NT2/D1 (cell line): ENCODE measurements around the gene GSTM3.

Experiments used
- SUZ12 ChIP-seq: IDR thresholded peaks from 2 replicates; pipeline ENCODE4 v1.6.1; 2011; ENCODE audit not compliant: insufficient read length, insufficient read depth; ENCODE audit errors: extremely low read depth
- YY1 ChIP-seq: IDR thresholded peaks from 2 replicates; pipeline ENCODE4 v1.6.1; 2011; ENCODE audit not compliant: insufficient read length, insufficient read depth

DNA sequence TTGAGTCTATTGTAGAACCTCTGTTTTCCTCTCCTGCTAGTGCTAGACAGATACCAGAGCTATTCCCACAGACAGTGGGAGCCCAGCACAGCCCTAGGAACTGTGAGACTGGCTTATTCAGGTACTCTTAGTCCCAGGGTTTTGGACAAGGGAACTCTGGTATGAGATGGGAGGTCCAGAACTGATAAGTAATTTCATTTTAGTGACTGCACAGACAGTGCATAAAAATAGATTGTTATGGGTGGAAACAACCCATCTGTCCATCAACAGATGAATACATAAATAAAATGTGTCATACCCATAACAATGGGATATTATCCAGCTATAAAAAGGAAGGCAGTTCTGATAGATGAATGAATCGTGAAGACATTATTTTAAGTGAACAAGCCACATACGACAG lies 13.9 kb upstream of the GSTM3 start:
- TF ChIP-seq YY1, result no peak
- no peak for TF ChIP-seq SUZ12
